Stimulated activated naive CD8-positive, alpha-beta T cell treated with anti-CD3 and anti-CD28 coated beads, Interleukin-15, Interleukin-2, amounts not matched to agents 100 U/mL and 50 U/mL, for 24 hours (primary cell): ENCODE measurements around the gene ALDH3B2.
"Not testable (repeated sequence)": the region's sequence is repeated elsewhere in the genome, so short reads cannot be mapped to it uniquely, and the experiment has no call there.

Source experiments
- ATAC-seq: fragments of 150-1000 bp; cut with Tn5 transposase; one replicate; pipeline ENCODE4 v1.10.0; 2021
- DNase-seq: peaks from one replicate; pipeline ENCODE4 v3.0.0; 2021

ALDH3B2 gene

GRCh38 chr11:67642173-67643120, 32.0 kb downstream of the ALDH3B2 start:
- no peak for DNase-seq
- no peak for ATAC-seq

GRCh38 chr11:67641338-67642172, 32.9 kb downstream of the ALDH3B2 start:
- DNase-seq: no peak
- ATAC-seq: no peak

GRCh38 chr11:67640758-67641337, 33.6 kb downstream of the ALDH3B2 start:
- DNase-seq (no peak), ATAC-seq (no peak)

GRCh38 chr11:67640021-67640757, 34.2 kb downstream of the ALDH3B2 start:
- DNase-seq (peak; percentile 67), ATAC-seq (peak; percentile 86)

GRCh38 chr11:67639438-67639859, 35.0 kb downstream of the ALDH3B2 start, which contains the start of gene TBX10:
Gene TBX10 (minus strand): TSS chr11:67639763. CDS start chr11:67639472, 291 bp downstream.
- DNase-seq (no peak), ATAC-seq (no peak)

- ATAC-seq (no peak), DNase-seq (no peak)
Observed at GRCh38 chr11:67638535-67639437, 35.6 kb downstream of the ALDH3B2 start.

- not testable (repeated sequence) for DNase-seq
Observed at GRCh38 chr11:67637441-67637840, 37.0 kb downstream of the ALDH3B2 start.

GRCh38 chr11:67636962-67637361, 37.5 kb downstream of the ALDH3B2 start:
- no peak for ATAC-seq
- no peak for DNase-seq

More at GRCh38 chr11:67637441-67637840, 37.0 kb downstream of the ALDH3B2 start:
- not testable (repeated sequence) for ATAC-seq

- ATAC-seq: no peak
Observed at GRCh38 chr11:67635231-67635521, 39.2 kb downstream of the ALDH3B2 start.

GRCh38 chr11:67634366-67635230, 39.8 kb downstream of the ALDH3B2 start:
- DNase-seq (no peak), ATAC-seq (no peak)

More at GRCh38 chr11:67635231-67635521, 39.2 kb downstream of the ALDH3B2 start:
- no peak for DNase-seq

- DNase-seq: no peak
- no peak for ATAC-seq
Observed at GRCh38 chr11:67633758-67634365, 40.6 kb downstream of the ALDH3B2 start.

- ATAC-seq (no peak), DNase-seq (no peak)
Observed at GRCh38 chr11:67632982-67633755, 41.3 kb downstream of the ALDH3B2 start.

GRCh38 chr11:67632175-67632981, 42.0 kb downstream of the ALDH3B2 start:
- no peak for ATAC-seq
- DNase-seq: no peak

- ATAC-seq (no peak), DNase-seq (no peak)
Observed at GRCh38 chr11:67631853-67632174, 42.6 kb downstream of the ALDH3B2 start.

GRCh38 chr11:67631411-67631810, 43.0 kb downstream of the ALDH3B2 start:
- ATAC-seq (no peak), DNase-seq (no peak)

GRCh38 chr11:67630943-67631331, 43.5 kb downstream of the ALDH3B2 start:
- ATAC-seq (no peak), DNase-seq (no peak)

- peak; percentile 79 for ATAC-seq
Observed at GRCh38 chr11:67630228-67630942, 44.0 kb downstream of the ALDH3B2 start.

More at GRCh38 chr11:67630228-67630942, 44.0 kb downstream of the ALDH3B2 start:
- DNase-seq: peak; percentile 98
